ENCODE data around the gene LINGO3. TPM values are rescaled to one million over a fixed set of nuclear protein-coding genes. Genes with fewer than 3 reads are reported as not detected.

The LINGO3 gene
- total and polyA plus RNA-seq, 10 of the 15 experiments (the other 5 are each of a cell fraction or from before 2014, with no cell fraction given), result 0.09 to 2.0 (median 0.40) TPM; not detected in 5

GRCh38 chr19:2306971-2307370 is 983 bp downstream of the LINGO3 start:
- no peaks in the 10 kb centered on the region for H4K20me1 ChIP-seq (ENCODE audit: control insufficient read depth, insufficient read depth)

GRCh38 chr19:2306281-2306806 is 1.6 kb downstream of the LINGO3 start:
- RAD21 ChIA-PET (ENCODE audit: unreplicated experiment), result no interaction called here

More at GRCh38 chr19:2306971-2307370, 983 bp downstream of the LINGO3 start:
- RAD21 ChIA-PET (ENCODE audit: unreplicated experiment), result no interaction called here
- in situ Hi-C loops (cut with MboI) (no loop called here), intact Hi-C loops (cut with micrococcal nuclease; ENCODE audit: unreplicated experiment) (no loop called here)
- Histone ChIP-seq H3K9ac (ENCODE audit: control insufficient read depth, insufficient read depth, low read length) (no peak overlapping the region), H3K4me1 (ENCODE audit: control insufficient read depth, insufficient read depth, low read length) (peaks cover 3% of the 10 kb centered on the region; the same call in 1 of the 2 replicates), H3K27me3 (replicated peaks in 1 of 2; ENCODE audit: control insufficient read depth in 2 of 2, insufficient read depth in 2 of 2, low read length in 1 of 2) (peaks cover 9 to 15% of the 10 kb centered on the region in 2 experiments), H3K36me3 (ENCODE audit: control insufficient read depth in 2 of 2, insufficient read depth in 2 of 2, low read length in 1 of 2) (no peaks in the 10 kb centered on the region), H3K79me2 (ENCODE audit: control insufficient read depth, insufficient read depth, low read length) (no peaks in the 10 kb centered on the region), H3K9me3 (replicated peaks; ENCODE audit: control insufficient read depth, insufficient read depth, low read length) (no peaks in the 10 kb centered on the region), H3K27ac (ENCODE audit: control insufficient read depth, insufficient read depth) (no peak overlapping the region), H3K4me2 (ENCODE audit: control insufficient read depth, insufficient read depth) (no peak overlapping the region), H3K4me3 (no peak overlapping the region), H2AFZ (ENCODE audit: control insufficient read depth, low read depth, low read length) (no peak overlapping the region)
- no peak for ATAC-seq
- CTCF ChIA-PET, result no interaction called here
- SMC1A ChIA-PET (ENCODE audit: uncharacterized antibody, unreplicated experiment), result no interaction called here
- FAIRE-seq, result no peak
- no peak for TF ChIP-seq YBX1 (IDR thresholded peaks at IDR 0.05)
- TF ChIP-seq ZBTB33 (IDR thresholded peaks at IDR 0.05), result no peak
- TF ChIP-seq RAD21 (IDR thresholded peaks at IDR 0.05; ENCODE audit: insufficient read depth, low read depth, low read length), result no peak
- TF ChIP-seq NFIC (IDR thresholded peaks at IDR 0.05; ENCODE audit: low read depth, low read length), result no peak
- POLR2A ChIA-PET, result no interaction called here
- no peak for DNase-seq (ENCODE audit: low read depth, low spot score)
- 65% methylated on average over 17 of the region's 17 CpGs for WGBS (ENCODE audit: insufficient coverage, insufficient replicate concordance, low lambda C conversion rate, missing lambda C conversion rate)
- BruUV-seq (replicated peaks), result no TSS peak

More at GRCh38 chr19:2306281-2306806, 1.6 kb downstream of the LINGO3 start:
- no peak overlapping the region for H3K27ac ChIP-seq (ENCODE audit: control insufficient read depth, insufficient read depth)
- in situ Hi-C loops (cut with MboI) (no loop called here), intact Hi-C loops (cut with micrococcal nuclease; ENCODE audit: unreplicated experiment) (no loop called here)
- no peak for TF ChIP-seq CTCF (IDR thresholded peaks at IDR 0.05 in 2 of 3, conservative IDR thresholded peaks at IDR 0.05 in 1 of 3; ENCODE audit: control insufficient read depth in 2 of 3, extremely low read depth in 1 of 3, insufficient read depth in 1 of 3, low read depth in 3 of 3, low read length in 3 of 3)
- peak; percentile 66 for TF ChIP-seq POLR2A (IDR thresholded peaks at IDR 0.05; ENCODE audit: low read depth, low read length)
- TF ChIP-seq CREM (IDR thresholded peaks at IDR 0.05; ENCODE audit: low read depth), result no peak
- 25% methylated on average over 19 of the region's 19 CpGs for WGBS (ENCODE audit: insufficient coverage, insufficient replicate concordance, low lambda C conversion rate, missing lambda C conversion rate)
- SMC1A ChIA-PET (ENCODE audit: uncharacterized antibody, unreplicated experiment), result no interaction called here
- POLR2A ChIA-PET, result no interaction called here
- no peak for DNase-seq (ENCODE audit: low read depth, low spot score)
- no peak overlapping the region for H2AFZ ChIP-seq (ENCODE audit: control insufficient read depth, low read depth, low read length)
- no peak for FAIRE-seq
- no peaks in the 10 kb centered on the region for H3K9me3 ChIP-seq (replicated peaks; ENCODE audit: control insufficient read depth, insufficient read depth, low read length)
- BruUV-seq (replicated peaks), result no TSS peak
- no peak overlapping the region for H3K9ac ChIP-seq (ENCODE audit: control insufficient read depth, insufficient read depth, low read length)
- CTCF ChIA-PET, result no interaction called here
- peaks cover 3% of the 10 kb centered on the region; the same call in 1 of the 2 replicates for H3K4me1 ChIP-seq (ENCODE audit: control insufficient read depth, insufficient read depth, low read length)
- no peak overlapping the region for H3K4me3 ChIP-seq
- H3K27me3 ChIP-seq (replicated peaks in 1 of 2; ENCODE audit: control insufficient read depth in 2 of 2, insufficient read depth in 2 of 2, low read length in 1 of 2), result peaks cover 9 to 15% of the 10 kb centered on the region in 2 experiments
- no peaks in the 10 kb centered on the region for H3K79me2 ChIP-seq (ENCODE audit: control insufficient read depth, insufficient read depth, low read length)
- no peaks in the 10 kb centered on the region for H3K36me3 ChIP-seq (ENCODE audit: control insufficient read depth in 2 of 2, insufficient read depth in 2 of 2, low read length in 1 of 2)
- no peak for ATAC-seq
- no peak overlapping the region for H3K4me2 ChIP-seq (ENCODE audit: control insufficient read depth, insufficient read depth)
- no peaks in the 10 kb centered on the region for H4K20me1 ChIP-seq (ENCODE audit: control insufficient read depth, insufficient read depth)

Measured in GM12878 (cell line).